K562 (cell line): ENCODE measurements around the gene SUSD3. TPM values are rescaled to one million over a fixed set of nuclear protein-coding genes. Genes with fewer than 3 reads are reported as not detected.

ENCODE experiments used
- ATAC-seq: fragments of 200-7000 bp; cut with Tn5 transposase; 3 replicates; pipeline ENCODE4 v1.9.1; 2020; ENCODE audit warnings: moderate library complexity
- BruUV-seq: library from RNA; stranded (reverse); fragments of 400-500 nt; replicated peaks from 2 replicates; lab custom pipeline; 2021; lab: Mats Ljungman, UMichigan
- CTCF ChIA-PET: fragments of 300-600 bp; formaldehyde crosslinking; extraction: SDS; loops from one replicate; lab custom pipeline; 2021; ENCODE audit warnings: low intra/inter-chr PET ratio; lab: Yijun Ruan, JAX
- POLR2A ChIA-PET: fragments of 300-600, 350-650 bp; sonication (Branson Sonifier 250); formaldehyde crosslinking; extraction: SDS; loops from one replicate; lab custom pipeline; 2021; ENCODE audit warnings: antibody characterized with exemption, inconsistent platforms; lab: Yijun Ruan, JAX
- DNase-seq, 4 experiments: peaks; one replicate each; pipeline versions ENCODE4 v3.0.0 to v3.0.0-alpha.2; 2011 to 2018; ENCODE audit warnings: low spot score in 3 of 4, mixed read lengths in 3 of 4; ENCODE audit errors: extremely low read depth in 1 of 4
- FAIRE-seq: peaks from 2 replicates; lab custom pipeline; 2011; peaks lifted over from hg19 to GRCh38; lab: Jason Lieb, UNC
- H2AFZ ChIP-seq: 2 replicates; pipeline ENCODE4 v1.6.0; 2011; ENCODE audit warnings: low read depth, low read length, control low read depth, inconsistent platforms
- H3K27ac ChIP-seq: fragments of 200-600 bp; 3 replicates; pipeline ENCODE4 v1.8.0; 2011; ENCODE audit warnings: low read depth, mild to moderate bottlenecking, control low read depth, inconsistent platforms, low read length, moderate library complexity, mixed read lengths; ENCODE audit errors: extremely low read depth
- H3K27me3 ChIP-seq, 2 experiments: fragments of 300-600 bp in 1 of 2; 2 replicates in 1 of 2; 3 replicates in 1 of 2; pipeline versions ENCODE4 v1.6.0 to v1.8.0; 2011; ENCODE audit warnings: inconsistent platforms in 2 of 2, low read length in 2 of 2, mild to moderate bottlenecking in 1 of 2, mixed read lengths in 1 of 2, moderate library complexity in 1 of 2; ENCODE audit not compliant: control insufficient read depth in 2 of 2, insufficient read depth in 2 of 2
- H3K36me3 ChIP-seq: fragments of 300-600 bp; 3 replicates; pipeline ENCODE4 v1.8.0; 2011; ENCODE audit warnings: mild to moderate bottlenecking, low read length, inconsistent platforms; ENCODE audit not compliant: control insufficient read depth, insufficient read depth
- H3K4me1 ChIP-seq, 2 experiments: fragments of 200-600 bp in 1 of 2; replicated peaks in 1 of 2; 2 replicates in 1 of 2; 3 replicates in 1 of 2; pipeline versions ENCODE4 v1.5.1 to v1.8.0; 2011; ENCODE audit warnings: inconsistent platforms in 2 of 2, low read length in 2 of 2, mild to moderate bottlenecking in 1 of 2, mixed read lengths in 1 of 2, moderate library complexity in 1 of 2; ENCODE audit not compliant: control insufficient read depth in 2 of 2, insufficient read depth in 2 of 2
- H3K4me2 ChIP-seq: 2 replicates; pipeline ENCODE4 v1.6.1; 2011; ENCODE audit warnings: low read length, control low read depth, inconsistent platforms, mixed read lengths; ENCODE audit not compliant: insufficient read depth
- H3K4me3 ChIP-seq: fragments of 200-600 bp; sonication (generic), shearing (Covaris generic); 2 replicates; pipeline ENCODE4 v1.5.1; 2016; ENCODE audit warnings: control low read depth, inconsistent platforms
- H3K79me2 ChIP-seq: fragments of 200-600 bp; 3 replicates; pipeline ENCODE4 v1.8.0; 2011; ENCODE audit warnings: low read length, inconsistent platforms; ENCODE audit not compliant: control insufficient read depth, insufficient read depth
- H3K9ac ChIP-seq, 2 experiments: 2 replicates each; pipeline versions ENCODE4 v1.6.0 to v1.6.1; 2011; ENCODE audit warnings: low read depth in 2 of 2, low read length in 2 of 2, control low read depth in 1 of 2, inconsistent platforms in 1 of 2, mild to moderate bottlenecking in 1 of 2, mixed read lengths in 1 of 2; ENCODE audit not compliant: insufficient read depth in 1 of 2
- H3K9me1 ChIP-seq: one replicate; pipeline ENCODE4 v1.6.0; 2011; ENCODE audit warnings: inconsistent platforms, mild to moderate bottlenecking, low read length, moderate library complexity; ENCODE audit not compliant: control insufficient read depth, insufficient read depth
- H3K9me3 ChIP-seq: replicated peaks from 2 replicates; pipeline ENCODE4 v1.5.1; 2011; ENCODE audit warnings: low read depth, low read length, inconsistent platforms; ENCODE audit not compliant: control insufficient read depth, insufficient read depth
- H4K20me1 ChIP-seq: replicated peaks from 2 replicates; pipeline ENCODE4 v1.6.1; 2011; ENCODE audit warnings: low read length, inconsistent platforms, mixed read lengths; ENCODE audit not compliant: control insufficient read depth, insufficient read depth
- BMI1 ChIP-seq: fragments of 150-350 bp; IDR thresholded peaks from 2 replicates; pipeline ENCODE4 v1.6.1; 2014; ENCODE audit warnings: low read length
- MAFF ChIP-seq: IDR thresholded peaks from 2 replicates; pipeline ENCODE4 v1.6.1; 2012; ENCODE audit warnings: low read length, improper control_type of control experiment
- NBN ChIP-seq: fragments of 450-650 bp; IDR thresholded peaks from 2 replicates; pipeline ENCODE4 v1.6.1; 2016; ENCODE audit warnings: low read depth, mild to moderate bottlenecking
- PATZ1 ChIP-seq: fragments of 250-450 bp; sonication (Bioruptor Pico); IDR thresholded peaks from 2 replicates; pipeline ENCODE4 v1.5.0; 2020; ENCODE audit warnings: mild to moderate bottlenecking, borderline replicate concordance
- POLR2A ChIP-seq: fragments of 450-650 bp; conservative IDR thresholded peaks from 2 replicates; pipeline ENCODE4 v1.6.1; 2016
- ZNF592 ChIP-seq: fragments of 450-650 bp; IDR thresholded peaks from 2 replicates; pipeline ENCODE4 v1.6.1; 2017; ENCODE audit warnings: antibody characterized with exemption, mild to moderate bottlenecking
- WGBS: fragments of 100-300 bp; shearing (Covaris generic); methylation state at CpG from one replicate; pipeline ENCODE4 v1.1.6; 2016; ENCODE audit warnings: low coverage, mixed read lengths; ENCODE audit not compliant: insufficient coverage; ENCODE audit errors: missing lambda C conversion rate; 5-methylcytosine and 5-hydroxymethylcytosine counted together
- in situ Hi-C: fragments of 300-500 bp; cut with MboI; formaldehyde crosslinking; loops from 4 replicates; pipeline ENCODE4 v1.15.0; 2018; ENCODE audit warnings: inconsistent platforms, mixed read lengths
- intact Hi-C: fragments of 100-400 bp; cut with micrococcal nuclease; formaldehyde crosslinking; loops from 2 replicates; pipeline ENCODE4 v1.14.2; 2022
- polyA plus RNA-seq, 8 experiments: library from polyadenylated mRNA; depleted of rRNA in 4 of 8; stranded (reverse) in 5 of 8; unstranded in 3 of 8; fragments of >200 nt; fragmentation: Nextera tagmentation in 2 of 8; fragmentation: Illumina TruSeq in 1 of 8; extraction: Ambion mirVana in 2 of 8; extraction: Trizol in 1 of 8; gene quantifications; 2 replicates each; pipeline versions ENCODE4 v1.2.1 to v1.2.3, GENCODE V29; 2011 to 2014; ENCODE audit warnings: inconsistent platforms in 1 of 8, missing spikeins in 1 of 8
- total RNA-seq, 7 experiments: library from RNA; depleted of rRNA in 6 of 7; stranded (reverse); fragments of >200 nt in 6 of 7; fragmentation: Illumina TruSeq in 2 of 7; extraction: Trizol in 2 of 7; gene quantifications; 2 replicates each; pipeline versions ENCODE4 v1.2.1 to v1.2.3, GENCODE V29; 2011 to 2021; ENCODE audit warnings: low replicate concordance in 1 of 7

Gene SUSD3
- total and polyA plus RNA-seq, 9 of the 15 experiments (the other 6 are each of a cell fraction or from before 2014, with no cell fraction given), result 1.3 to 21.7 (median 11.4) TPM

- no peak for ATAC-seq
- Histone ChIP-seq H3K9me3 (no peaks in the 10 kb centered on the region), H3K9ac (no peak overlapping the region), H3K4me2 (no peak overlapping the region), H3K36me3 (no peaks in the 10 kb centered on the region), H3K27ac (no peak overlapping the region), H3K9me1 (peaks cover 5% of the 10 kb centered on the region), H3K79me2 (no peaks in the 10 kb centered on the region), H2AFZ (no peak overlapping the region), H3K4me1 (no peaks in the 10 kb centered on the region), H4K20me1 (peaks cover 10% of the 10 kb centered on the region; the same call in 1 of the 2 replicates), H3K4me3 (no peak overlapping the region), H3K27me3 (peaks cover 33 to 85% of the 10 kb centered on the region in 2 experiments; a peak in 4 of 5 replicates)
- CTCF ChIA-PET, result no interaction called here
- intact Hi-C loops (no loop called here), in situ Hi-C loops (loop anchor here (25.0 kb wide), 1 partner anchor 290 kb away; no protein-coding TSS in a partner anchor)
- DNase-seq, result no peak
- POLR2A ChIA-PET, result interaction anchor here (0.6 kb wide), 1 partner anchor 1531 kb away, joined by 3 read pairs; no protein-coding TSS in a partner anchor
- WGBS, result 3% methylated on average over 9 of the region's 9 CpGs
- no peak for TF ChIP-seq PATZ1
- no peak for TF ChIP-seq BMI1
- TF ChIP-seq MAFF, result no peak
- TF ChIP-seq ZNF592, result no peak
- no peak for TF ChIP-seq POLR2A
- no peak for TF ChIP-seq NBN
- no peak for FAIRE-seq
- BruUV-seq, result no TSS peak
These were observed 36.4 kb upstream of the SUSD3 start for GRCh38 chr9:93022066-93022465.
